ENCODE data around the gene CHRNA10. TPM values are rescaled to one million over a fixed set of nuclear protein-coding genes. Genes with fewer than 3 reads are reported as not detected.
"Not testable (repeated sequence)": the region's sequence is repeated elsewhere in the genome, so short reads cannot be mapped to it uniquely, and the experiment has no call there.

CHRNA10 gene
- total RNA-seq, 4 donors from 2014 or later, result 1.9 to 5.4 (median 3.5) TPM

- no peaks in the 10 kb centered on the region for H3K27me3 ChIP-seq
- DNase-seq, result no peak
- no peak for TF ChIP-seq POLR2A (IDR thresholded peaks at IDR 0.05)
- TF ChIP-seq, protein P1, sequence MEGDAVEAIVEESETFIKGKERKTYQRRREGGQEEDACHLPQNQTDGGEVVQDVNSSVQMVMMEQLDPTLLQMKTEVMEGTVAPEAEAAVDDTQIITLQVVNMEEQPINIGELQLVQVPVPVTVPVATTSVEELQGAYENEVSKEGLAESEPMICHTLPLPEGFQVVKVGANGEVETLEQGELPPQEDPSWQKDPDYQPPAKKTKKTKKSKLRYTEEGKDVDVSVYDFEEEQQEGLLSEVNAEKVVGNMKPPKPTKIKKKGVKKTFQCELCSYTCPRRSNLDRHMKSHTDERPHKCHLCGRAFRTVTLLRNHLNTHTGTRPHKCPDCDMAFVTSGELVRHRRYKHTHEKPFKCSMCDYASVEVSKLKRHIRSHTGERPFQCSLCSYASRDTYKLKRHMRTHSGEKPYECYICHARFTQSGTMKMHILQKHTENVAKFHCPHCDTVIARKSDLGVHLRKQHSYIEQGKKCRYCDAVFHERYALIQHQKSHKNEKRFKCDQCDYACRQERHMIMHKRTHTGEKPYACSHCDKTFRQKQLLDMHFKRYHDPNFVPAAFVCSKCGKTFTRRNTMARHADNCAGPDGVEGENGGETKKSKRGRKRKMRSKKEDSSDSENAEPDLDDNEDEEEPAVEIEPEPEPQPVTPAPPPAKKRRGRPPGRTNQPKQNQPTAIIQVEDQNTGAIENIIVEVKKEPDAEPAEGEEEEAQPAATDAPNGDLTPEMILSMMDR (IDR thresholded peaks at IDR 0.05), result no peak
- no peak overlapping the region for H3K27ac ChIP-seq
- H3K9me3 ChIP-seq, result no peaks in the 10 kb centered on the region
- H3K36me3 ChIP-seq, result peaks cover 0 to 23% (median 0%) of the 10 kb centered on the region in 3 donors
- H3K4me3 ChIP-seq, result no peak overlapping the region
- no peaks in the 10 kb centered on the region for H3K4me1 ChIP-seq
Observed at GRCh38 chr11:3662856-3663255, 8.3 kb downstream of the CHRNA10 start.

DNA sequence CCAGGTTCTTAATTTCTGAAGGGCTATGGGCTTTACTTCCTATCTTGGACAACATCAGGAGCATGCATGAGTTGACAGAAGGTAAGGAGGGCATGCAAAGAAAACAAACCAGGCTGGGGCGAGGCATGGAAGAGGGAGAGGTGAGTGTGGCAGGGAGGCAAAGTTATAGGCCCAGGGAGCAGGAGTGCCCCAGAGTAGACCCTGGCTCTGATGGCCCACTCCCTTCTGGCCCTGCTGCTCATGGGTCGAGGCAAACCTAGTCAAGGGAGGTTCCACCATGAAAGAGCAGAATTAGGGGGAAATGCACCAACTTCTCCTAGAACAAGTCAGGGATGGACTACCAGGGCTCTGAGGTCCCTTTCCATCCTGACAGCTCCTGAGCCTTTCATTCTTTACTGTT, 10.2 kb downstream of the CHRNA10 start:
- no peaks in the 10 kb centered on the region for H3K27me3 ChIP-seq
- no peaks in the 10 kb centered on the region for H3K4me1 ChIP-seq
- H3K27ac ChIP-seq, result no peak overlapping the region
- H3K4me3 ChIP-seq, result no peak overlapping the region
- no peak for DNase-seq
- H3K36me3 ChIP-seq, result peaks cover 0 to 4% (median 0%) of the 10 kb centered on the region in 3 donors
- TF ChIP-seq, protein P1 (IDR thresholded peaks at IDR 0.05), result no peak
- TF ChIP-seq POLR2A (IDR thresholded peaks at IDR 0.05), result no peak
- H3K9me3 ChIP-seq, result no peaks in the 10 kb centered on the region

DNA sequence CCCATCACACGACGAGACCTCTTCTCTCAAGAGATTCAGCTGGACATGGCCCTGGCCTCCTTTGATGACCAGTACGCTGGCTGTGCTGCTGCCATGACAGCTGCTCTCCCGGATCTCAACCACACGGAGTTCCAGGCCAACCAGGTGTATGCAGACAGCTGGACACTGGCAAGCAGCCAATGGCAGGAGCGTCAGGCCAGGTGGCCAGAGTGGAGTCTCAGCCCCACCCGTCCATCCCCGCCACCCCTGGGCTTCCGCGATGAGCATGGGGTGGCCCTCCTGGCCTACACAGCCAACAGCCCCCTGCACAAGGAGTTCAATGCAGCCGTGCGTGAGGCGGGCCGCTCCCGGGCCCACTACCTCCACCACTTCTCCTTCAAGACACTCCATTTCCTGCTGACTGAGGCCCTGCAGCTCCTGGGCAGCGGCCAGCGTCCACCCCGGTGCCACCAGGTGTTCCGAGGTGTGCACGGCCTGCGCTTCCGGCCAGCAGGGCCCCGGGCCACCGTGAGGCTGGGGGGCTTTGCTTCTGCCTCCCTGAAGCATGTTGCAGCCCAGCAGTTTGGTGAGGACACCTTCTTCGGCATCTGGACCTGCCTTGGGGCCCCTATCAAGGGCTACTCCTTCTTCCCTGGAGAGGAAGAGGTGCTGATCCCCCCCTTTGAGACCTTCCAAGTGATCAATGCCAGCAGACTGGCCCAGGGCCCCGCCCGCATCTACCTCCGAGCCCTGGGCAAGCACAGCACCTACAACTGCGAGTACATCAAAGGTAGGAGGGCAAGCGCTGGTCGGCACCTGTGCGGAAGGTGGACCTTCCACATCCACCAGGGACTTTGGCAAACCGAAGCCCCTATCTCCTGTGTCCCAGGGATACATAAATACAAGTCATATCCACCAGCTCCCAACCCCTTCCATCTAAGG, 11.3 kb downstream of the CHRNA10 start:
- Histone ChIP-seq H3K4me3 (no peak overlapping the region), H3K27ac (no peak overlapping the region), H3K36me3 (no peaks in the 10 kb centered on the region), H3K27me3 (no peaks in the 10 kb centered on the region), H3K4me1 (no peaks in the 10 kb centered on the region), H3K9me3 (no peaks in the 10 kb centered on the region)
- no peak for DNase-seq
- TF ChIP-seq, protein P1 (IDR thresholded peaks at IDR 0.05), result no peak
- no peak for TF ChIP-seq POLR2A (IDR thresholded peaks at IDR 0.05)

- H3K36me3 ChIP-seq, result no peaks in the 10 kb centered on the region
- H3K27me3 ChIP-seq, result no peaks in the 10 kb centered on the region
- no peak overlapping the region for H3K4me3 ChIP-seq
- H3K9me3 ChIP-seq, result no peaks in the 10 kb centered on the region
- no peak overlapping the region for H3K27ac ChIP-seq
- H3K4me1 ChIP-seq, result no peaks in the 10 kb centered on the region
- TF ChIP-seq, protein P1 (IDR thresholded peaks at IDR 0.05), result no peak
- no peak for TF ChIP-seq POLR2A (IDR thresholded peaks at IDR 0.05)
- DNase-seq, result peak in 1 of 3 donors; percentile 17
Observed at GRCh38 chr11:3658252-3658651, 12.9 kb downstream of the CHRNA10 start.

DNA sequence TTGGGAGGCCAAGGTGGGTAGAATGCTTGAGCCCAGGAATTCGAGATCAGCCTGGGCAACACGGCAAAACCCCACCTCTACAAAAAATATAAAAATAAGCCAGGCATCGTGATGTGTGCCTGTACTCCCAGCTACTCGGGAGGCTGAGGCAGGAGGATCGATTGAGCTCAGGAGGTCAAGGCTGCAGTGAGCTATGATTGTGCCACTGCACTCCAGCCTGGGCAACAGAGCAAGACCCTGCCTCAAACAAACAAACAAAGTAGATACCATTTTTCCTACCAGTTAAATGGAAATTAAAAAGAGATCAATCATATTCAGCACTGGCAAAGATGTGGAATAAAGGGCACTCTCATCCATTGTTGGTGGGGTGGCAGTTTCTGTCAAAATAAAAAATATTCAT, 13.9 kb downstream of the CHRNA10 start:
- peak in 1 of 3 donors; percentile 9 for DNase-seq
- not testable (repeated sequence) for H3K4me3 ChIP-seq, H3K9me3 ChIP-seq, H3K27ac ChIP-seq, H3K27me3 ChIP-seq, H3K4me1 ChIP-seq, H3K36me3 ChIP-seq

GRCh38 chr11:3655547-3655946, 15.6 kb downstream of the CHRNA10 start:
- Histone ChIP-seq H3K27me3 (no peaks in the 10 kb centered on the region), H3K4me1 (no peaks in the 10 kb centered on the region), H3K27ac (no peak overlapping the region), H3K36me3 (no peaks in the 10 kb centered on the region), H3K4me3 (no peak overlapping the region), H3K9me3 (no peaks in the 10 kb centered on the region)
- no peak for DNase-seq
- TF ChIP-seq, protein P1 (IDR thresholded peaks at IDR 0.05), result no peak
- TF ChIP-seq POLR2A (IDR thresholded peaks at IDR 0.05), result no peak

DNA sequence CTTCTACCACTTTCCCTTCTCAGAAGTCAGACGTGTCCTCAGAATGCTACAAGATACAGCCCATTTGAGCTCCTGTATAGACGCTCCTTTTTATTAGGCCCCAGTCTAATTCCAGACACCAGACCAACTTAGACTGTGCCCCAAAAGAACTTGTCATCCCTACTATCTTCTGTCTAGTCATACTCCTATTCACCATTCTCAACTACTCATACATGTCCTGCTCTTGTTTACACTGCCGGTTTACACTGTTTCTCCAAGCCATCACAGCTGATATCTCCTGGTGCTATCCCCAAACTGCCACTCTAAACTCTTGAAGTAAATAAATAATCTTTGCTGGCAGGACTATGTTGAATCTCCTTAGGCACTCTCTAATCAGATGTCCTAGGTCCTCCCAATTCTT, 18.7 kb downstream of the CHRNA10 start:
- H3K9me3 ChIP-seq, DNase-seq, H3K27me3 ChIP-seq, H3K27ac ChIP-seq, H3K4me1 ChIP-seq, H3K36me3 ChIP-seq, H3K4me3 ChIP-seq: not testable (repeated sequence)

GRCh38 chr11:3649374-3649773, 21.8 kb downstream of the CHRNA10 start:
- H3K9me3 ChIP-seq, H3K36me3 ChIP-seq, H3K27me3 ChIP-seq, H3K27ac ChIP-seq, H3K4me1 ChIP-seq, DNase-seq, H3K4me3 ChIP-seq: not testable (repeated sequence)

- H3K4me1 ChIP-seq, H3K27me3 ChIP-seq, H3K4me3 ChIP-seq, H3K9me3 ChIP-seq, DNase-seq, H3K27ac ChIP-seq, H3K36me3 ChIP-seq: not testable (repeated sequence)
Observed at GRCh38 chr11:3648843-3649242, 22.3 kb downstream of the CHRNA10 start.

All from Peyer's patch (tissue), 4 donors.